Measurements from ENCODE around the gene ADAMTS6. TPM values are rescaled to one million over a fixed set of nuclear protein-coding genes. Genes with fewer than 3 reads are reported as not detected.

The ADAMTS6 gene
- total RNA-seq, 1 donor: 95.9 TPM

GRCh38 chr5:65199993-65200675 is 281.6 kb downstream of the ADAMTS6 start:
- no peak for TF ChIP-seq CTCF (IDR thresholded peaks at IDR 0.05; ENCODE audit: insufficient read depth, low read depth, low read length)
- peak; percentile 60 for DNase-seq (ENCODE audit: low read depth)
- no peak overlapping the region for H3K4me3 ChIP-seq (ENCODE audit: low read depth, low read length)

- no peak for TF ChIP-seq CTCF (IDR thresholded peaks at IDR 0.05; ENCODE audit: insufficient read depth, low read depth, low read length)
- H3K4me3 ChIP-seq (ENCODE audit: low read depth, low read length): no peak overlapping the region
- peak; percentile 82 for DNase-seq (ENCODE audit: low read depth)
Observed at GRCh38 chr5:65198456-65199120, 283.1 kb downstream of the ADAMTS6 start.

- no peak overlapping the region for H3K4me3 ChIP-seq (ENCODE audit: low read depth, low read length)
- no peak for DNase-seq (ENCODE audit: low read depth)
- no peak for TF ChIP-seq CTCF (IDR thresholded peaks at IDR 0.05; ENCODE audit: insufficient read depth, low read depth, low read length)
Observed at GRCh38 chr5:65197531-65198455, 283.9 kb downstream of the ADAMTS6 start.

- DNase-seq (ENCODE audit: low read depth): no peak
- H3K4me3 ChIP-seq (ENCODE audit: low read depth, low read length): no peak overlapping the region
- no peak for TF ChIP-seq CTCF (IDR thresholded peaks at IDR 0.05; ENCODE audit: insufficient read depth, low read depth, low read length)
Observed at GRCh38 chr5:65194871-65195270, 286.8 kb downstream of the ADAMTS6 start.

GRCh38 chr5:65192331-65192730 is 289.4 kb downstream of the ADAMTS6 start:
- TF ChIP-seq CTCF (IDR thresholded peaks at IDR 0.05; ENCODE audit: insufficient read depth, low read depth, low read length): no peak
- DNase-seq (ENCODE audit: low read depth): no peak
- no peak overlapping the region for H3K4me3 ChIP-seq (ENCODE audit: low read depth, low read length)

- DNase-seq (ENCODE audit: low read depth): no peak
- TF ChIP-seq CTCF (IDR thresholded peaks at IDR 0.05; ENCODE audit: insufficient read depth, low read depth, low read length): no peak
- H3K4me3 ChIP-seq (ENCODE audit: low read depth, low read length): no peak overlapping the region
Observed at GRCh38 chr5:65191554-65192135, 290.1 kb downstream of the ADAMTS6 start.

Data from fibroblast of villous mesenchyme (primary cell).